Duodenal mucosa (tissue), 2 donors: ENCODE results near the gene EPHA5.

Source experiments
- H3K27ac ChIP-seq: one replicate; pipeline ENCODE4 v1.7.0; 2013; ENCODE audit warnings: low read depth, low read length
- H3K27me3 ChIP-seq, 2 donors: one replicate each; pipeline ENCODE4 v1.7.0; 2013; ENCODE audit warnings: low read length in 2 of 2, control low read depth in 1 of 2; ENCODE audit not compliant: insufficient read depth in 2 of 2, control insufficient read depth in 1 of 2
- H3K36me3 ChIP-seq, 2 donors: one replicate each; pipeline ENCODE4 v1.7.0; 2013; ENCODE audit warnings: low read length in 2 of 2, control low read depth in 1 of 2; ENCODE audit not compliant: insufficient read depth in 2 of 2, control insufficient read depth in 1 of 2
- H3K4me1 ChIP-seq, 2 donors: one replicate each; pipeline ENCODE4 v1.7.0; 2013; ENCODE audit warnings: low read length in 2 of 2, control low read depth in 1 of 2; ENCODE audit not compliant: insufficient read depth in 2 of 2, control insufficient read depth in 1 of 2
- H3K4me3 ChIP-seq, 2 donors: one replicate each; pipeline ENCODE4 v1.7.0; 2013; ENCODE audit warnings: low read length in 2 of 2, low read depth in 1 of 2
- H3K9ac ChIP-seq, 2 donors: one replicate each; pipeline ENCODE4 v1.7.0; 2013; ENCODE audit warnings: low read length in 2 of 2, low read depth in 1 of 2
- H3K9me3 ChIP-seq, 2 donors: one replicate each; pipeline ENCODE4 v1.7.0; 2013; ENCODE audit warnings: low read length in 2 of 2, control low read depth in 1 of 2; ENCODE audit not compliant: control insufficient read depth in 1 of 2

EPHA5 gene

DNA sequence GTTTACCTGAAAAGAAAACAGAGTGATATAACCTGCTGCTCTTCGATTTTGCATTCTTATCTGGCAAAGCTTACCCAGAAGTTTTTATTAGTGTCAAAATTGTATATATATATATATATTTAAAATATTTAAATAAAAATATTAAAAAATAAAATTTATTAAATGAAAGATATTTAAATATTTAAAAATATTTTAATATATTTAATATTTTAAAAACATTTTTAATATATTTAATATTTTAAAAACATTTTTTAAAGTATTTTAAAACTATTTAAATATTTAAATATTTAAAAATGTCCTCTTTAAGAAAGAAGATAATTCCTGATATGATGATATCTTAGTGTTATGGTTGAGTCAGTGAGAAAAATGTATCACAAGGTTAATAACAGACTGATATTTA lies 317.2 kb downstream of the EPHA5 start:
- H3K36me3 ChIP-seq = no peaks in the 10 kb centered on the region
- H3K9ac ChIP-seq = no peak overlapping the region
- no peaks in the 10 kb centered on the region for H3K27me3 ChIP-seq
- H3K4me1 ChIP-seq = no peaks in the 10 kb centered on the region
- no peak overlapping the region for H3K27ac ChIP-seq
- H3K9me3 ChIP-seq = no peaks in the 10 kb centered on the region
- H3K4me3 ChIP-seq = no peak overlapping the region

- no peaks in the 10 kb centered on the region for H3K4me1 ChIP-seq
- no peak overlapping the region for H3K4me3 ChIP-seq
- no peak overlapping the region for H3K9ac ChIP-seq
- no peaks in the 10 kb centered on the region for H3K9me3 ChIP-seq
- no peaks in the 10 kb centered on the region for H3K27me3 ChIP-seq
- H3K27ac ChIP-seq = no peak overlapping the region
- H3K36me3 ChIP-seq = no peaks in the 10 kb centered on the region
Observed at GRCh38 chr4:65344278-65344825, 325.9 kb downstream of the EPHA5 start.

DNA sequence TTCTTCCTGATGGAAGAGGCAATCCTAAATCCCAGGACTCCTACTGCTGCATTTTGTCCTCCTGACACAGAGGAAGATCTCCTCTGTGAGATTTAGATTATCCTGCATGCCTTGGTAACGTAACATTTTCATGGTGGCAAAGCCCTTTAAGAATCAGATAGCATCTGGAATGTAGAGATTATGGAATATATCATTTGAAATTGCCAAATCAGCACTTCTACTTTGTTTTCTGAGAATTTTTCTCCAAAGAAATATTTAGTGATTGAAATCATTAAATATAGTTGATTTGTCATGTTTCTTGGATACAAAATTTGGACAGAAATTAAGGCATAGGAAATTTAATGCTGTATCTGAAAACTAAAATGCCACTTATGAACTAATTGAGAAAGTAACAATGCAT lies 326.9 kb downstream of the EPHA5 start:
- Histone ChIP-seq H3K27me3 (no peaks in the 10 kb centered on the region), H3K4me3 (no peak overlapping the region), H3K36me3 (no peaks in the 10 kb centered on the region), H3K4me1 (no peaks in the 10 kb centered on the region), H3K27ac (no peak overlapping the region), H3K9ac (no peak overlapping the region), H3K9me3 (peaks cover 0 to 2% of the 10 kb centered on the region in 2 donors)

GRCh38 chr4:65341557-65341956 lies 328.7 kb downstream of the EPHA5 start:
- peaks cover 0 to 2% of the 10 kb centered on the region in 2 donors for H3K9me3 ChIP-seq
- no peaks in the 10 kb centered on the region for H3K36me3 ChIP-seq
- no peak overlapping the region for H3K27ac ChIP-seq
- H3K4me3 ChIP-seq = no peak overlapping the region
- H3K9ac ChIP-seq = no peak overlapping the region
- no peaks in the 10 kb centered on the region for H3K4me1 ChIP-seq
- no peaks in the 10 kb centered on the region for H3K27me3 ChIP-seq

DNA sequence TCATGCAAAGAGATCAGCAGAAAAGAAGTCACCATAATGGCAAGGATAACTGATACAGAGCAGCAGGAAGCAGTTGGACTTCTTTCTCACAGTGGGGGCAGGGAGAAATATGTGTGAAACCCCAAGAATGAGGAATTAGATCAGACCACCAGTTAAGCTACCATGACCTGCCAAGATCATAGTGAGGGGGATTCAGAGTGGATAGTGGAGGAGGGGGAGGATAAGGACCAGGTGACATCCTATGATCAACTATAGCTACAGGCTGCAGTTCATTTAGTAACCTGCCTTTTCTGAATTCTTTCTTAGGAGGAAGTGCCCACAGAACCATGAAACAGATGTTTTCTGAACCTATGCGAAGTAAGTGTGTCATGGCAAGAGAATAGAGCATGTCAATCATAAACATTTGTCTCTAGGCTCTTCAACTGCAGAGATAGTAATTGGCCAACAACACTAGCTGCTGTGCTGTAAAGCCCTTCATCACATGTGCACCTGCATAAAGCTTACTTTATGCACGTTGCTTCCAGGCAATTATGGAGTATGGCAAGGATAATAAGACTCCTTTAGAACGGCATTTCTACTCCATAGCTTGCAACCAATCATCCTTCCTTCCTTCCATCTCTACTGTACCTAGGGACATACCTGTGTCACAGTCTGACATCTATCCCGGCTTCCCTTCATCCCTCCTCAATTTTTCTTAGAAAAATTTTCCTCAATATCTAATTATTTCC lies 329.7 kb downstream of the EPHA5 start:
- Histone ChIP-seq H3K36me3 (no peaks in the 10 kb centered on the region), H3K4me3 (no peak overlapping the region), H3K9me3 (peaks cover 0 to 2% of the 10 kb centered on the region in 2 donors), H3K27me3 (no peaks in the 10 kb centered on the region), H3K9ac (no peak overlapping the region), H3K4me1 (no peaks in the 10 kb centered on the region), H3K27ac (no peak overlapping the region)

GRCh38 chr4:65337371-65337770 lies 332.9 kb downstream of the EPHA5 start:
- no peaks in the 10 kb centered on the region for H3K4me1 ChIP-seq
- no peaks in the 10 kb centered on the region for H3K27me3 ChIP-seq
- no peak overlapping the region for H3K27ac ChIP-seq
- no peak overlapping the region for H3K4me3 ChIP-seq
- no peaks in the 10 kb centered on the region for H3K36me3 ChIP-seq
- peaks cover 0 to 2% of the 10 kb centered on the region in 2 donors for H3K9me3 ChIP-seq
- no peak overlapping the region for H3K9ac ChIP-seq

GRCh38 chr4:65336465-65336864 lies 333.8 kb downstream of the EPHA5 start:
- no peaks in the 10 kb centered on the region for H3K27me3 ChIP-seq

DNA sequence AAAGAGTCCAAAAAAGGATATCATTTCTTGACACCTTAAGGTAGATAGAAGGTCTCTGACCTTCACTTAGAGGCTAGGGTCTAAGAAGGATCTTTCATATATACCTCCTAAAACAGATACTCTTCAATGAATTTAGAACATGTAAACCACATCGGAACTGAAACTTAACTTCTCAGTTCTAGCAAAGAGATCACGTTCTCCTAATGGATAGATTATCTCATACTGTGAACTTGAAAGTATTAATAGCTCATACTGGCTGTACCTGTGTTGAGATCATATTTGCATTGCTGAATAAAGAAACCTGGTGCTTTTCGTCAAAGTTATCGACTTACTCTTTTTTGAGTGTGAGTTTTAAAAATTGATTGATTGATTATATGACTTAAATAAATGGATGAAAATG lies 353.8 kb downstream of the EPHA5 start:
- no peak overlapping the region for H3K27ac ChIP-seq
- no peak overlapping the region for H3K9ac ChIP-seq
- no peak overlapping the region for H3K4me3 ChIP-seq
- peaks cover 0 to 2% of the 10 kb centered on the region in 2 donors for H3K9me3 ChIP-seq
- H3K36me3 ChIP-seq = no peaks in the 10 kb centered on the region
- no peaks in the 10 kb centered on the region for H3K27me3 ChIP-seq
- no peaks in the 10 kb centered on the region for H3K4me1 ChIP-seq

More at GRCh38 chr4:65336465-65336864, 333.8 kb downstream of the EPHA5 start:
- Histone ChIP-seq H3K4me3 (no peak overlapping the region), H3K36me3 (no peaks in the 10 kb centered on the region), H3K9ac (no peak overlapping the region), H3K4me1 (no peaks in the 10 kb centered on the region), H3K9me3 (peaks cover 0 to 2% of the 10 kb centered on the region in 2 donors), H3K27ac (no peak overlapping the region)

DNA sequence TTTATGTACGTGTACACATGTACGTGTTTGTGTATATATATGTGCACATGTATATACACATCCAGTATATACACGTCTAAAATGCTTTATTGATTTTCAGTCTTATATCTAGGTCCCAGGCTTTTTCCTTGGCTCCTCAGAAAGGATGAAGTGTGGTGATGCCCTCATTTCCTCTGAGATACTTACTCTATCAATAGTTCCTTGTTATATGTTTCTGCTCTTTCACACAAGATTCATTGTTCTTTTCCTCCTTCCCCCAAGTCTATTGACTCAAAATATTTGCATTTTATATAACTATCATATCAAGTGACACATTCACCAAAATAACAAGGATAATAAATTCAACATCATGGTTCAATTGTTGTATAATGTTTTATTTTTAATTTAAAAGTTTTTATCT lies 359.2 kb downstream of the EPHA5 start:
- Histone ChIP-seq H3K4me1 (no peaks in the 10 kb centered on the region), H3K4me3 (no peak overlapping the region), H3K27ac (no peak overlapping the region), H3K9ac (no peak overlapping the region), H3K9me3 (peaks cover 0 to 8% of the 10 kb centered on the region in 2 donors), H3K27me3 (no peaks in the 10 kb centered on the region), H3K36me3 (no peaks in the 10 kb centered on the region)

- peaks cover 3 to 11% of the 10 kb centered on the region in 2 donors for H3K9me3 ChIP-seq
- no peaks in the 10 kb centered on the region for H3K36me3 ChIP-seq
- no peak overlapping the region for H3K9ac ChIP-seq
- no peak overlapping the region for H3K4me3 ChIP-seq
- H3K27me3 ChIP-seq = no peaks in the 10 kb centered on the region
- no peaks in the 10 kb centered on the region for H3K4me1 ChIP-seq
- no peak overlapping the region for H3K27ac ChIP-seq
Observed at GRCh38 chr4:65310586-65310985, 359.7 kb downstream of the EPHA5 start.
